Right atrium auricular region (tissue), 2 donors: ENCODE results near the gene SEMA4C. TPM values are rescaled to one million over a fixed set of nuclear protein-coding genes. Genes with fewer than 3 reads are reported as not detected.

Experiments
- DNase-seq: peaks from one replicate; pipeline ENCODE4 v3.0.0-alpha.2; 2019; ENCODE audit warnings: low spot score
- H3K27ac ChIP-seq, 2 donors: fragments of 200-600 bp; sonication (generic); 1 replicate in 1 of 2; 2 replicates in 1 of 2; pipeline ENCODE4 v1.5.1; 2016 to 2019
- H3K27me3 ChIP-seq, 2 donors: fragments of 200-600 bp; sonication (generic); one replicate each; pipeline versions ENCODE4 v1.5.1 to v1.6.0; 2017 to 2019
- H3K36me3 ChIP-seq: fragments of 200-600 bp; sonication (generic); one replicate; pipeline ENCODE4 v1.5.1; 2016
- H3K4me1 ChIP-seq, 2 donors: fragments of 200-600 bp; sonication (generic); one replicate each; pipeline versions ENCODE4 v1.5.1 to v1.6.0; 2017 to 2019
- H3K4me3 ChIP-seq, 2 donors: fragments of 200-600 bp; sonication (generic); 1 replicate in 1 of 2; 2 replicates in 1 of 2; pipeline ENCODE4 v1.5.1; 2017 to 2019; ENCODE audit warnings: mild to moderate bottlenecking in 1 of 2, moderate library complexity in 1 of 2
- H3K9me3 ChIP-seq, 2 donors: fragments of 200-600 bp; sonication (generic); one replicate each; pipeline ENCODE4 v1.5.1; 2019
- total RNA-seq, 2 donors: library from RNA; depleted of rRNA; stranded (reverse); fragments of >200 nt; gene quantifications; one replicate each; pipeline ENCODE4 v1.1.0, GENCODE V29; 2016
- TF ChIP-seq, protein P1 (sequence below), 2 donors: fragments of 200-600 bp; sonication (generic); IDR thresholded peaks; one replicate each; pipeline ENCODE4 v1.5.1; 2019; ENCODE audit warnings: antibody characterized with exemption in 2 of 2

Gene SEMA4C
- total RNA-seq, 2 donors from 2014 or later = 12.0 to 23.3 TPM

DNA sequence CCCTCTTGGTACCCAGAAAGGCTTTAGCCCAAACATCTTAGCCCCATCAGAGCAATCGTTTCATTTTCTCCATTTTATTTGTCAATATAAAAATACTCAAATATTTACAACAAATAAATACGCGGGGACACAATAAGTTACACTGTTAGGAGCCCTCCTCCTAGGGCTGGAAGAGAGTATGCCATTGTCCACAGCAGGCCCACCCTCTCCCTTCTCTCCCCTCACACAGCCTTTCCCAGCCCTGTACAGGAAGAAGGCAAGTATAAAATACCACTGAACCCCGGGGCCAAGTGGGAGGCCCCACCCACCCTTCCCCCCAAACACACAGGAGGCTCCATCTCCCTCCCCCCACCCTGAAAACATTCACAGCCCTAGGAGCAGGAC lies 10.2 kb downstream of the SEMA4C start:
- peaks cover 44% of the 10 kb centered on the region for H3K36me3 ChIP-seq
- no peaks in the 10 kb centered on the region for H3K9me3 ChIP-seq
- H3K4me1 ChIP-seq = peaks cover 0 to 51% of the 10 kb centered on the region in 2 donors
- H3K27ac ChIP-seq = peak overlapping the region; percentile 69 to 79
- H3K27me3 ChIP-seq = no peaks in the 10 kb centered on the region
- no peak overlapping the region for H3K4me3 ChIP-seq
- no peak for DNase-seq
- TF ChIP-seq, protein P1, sequence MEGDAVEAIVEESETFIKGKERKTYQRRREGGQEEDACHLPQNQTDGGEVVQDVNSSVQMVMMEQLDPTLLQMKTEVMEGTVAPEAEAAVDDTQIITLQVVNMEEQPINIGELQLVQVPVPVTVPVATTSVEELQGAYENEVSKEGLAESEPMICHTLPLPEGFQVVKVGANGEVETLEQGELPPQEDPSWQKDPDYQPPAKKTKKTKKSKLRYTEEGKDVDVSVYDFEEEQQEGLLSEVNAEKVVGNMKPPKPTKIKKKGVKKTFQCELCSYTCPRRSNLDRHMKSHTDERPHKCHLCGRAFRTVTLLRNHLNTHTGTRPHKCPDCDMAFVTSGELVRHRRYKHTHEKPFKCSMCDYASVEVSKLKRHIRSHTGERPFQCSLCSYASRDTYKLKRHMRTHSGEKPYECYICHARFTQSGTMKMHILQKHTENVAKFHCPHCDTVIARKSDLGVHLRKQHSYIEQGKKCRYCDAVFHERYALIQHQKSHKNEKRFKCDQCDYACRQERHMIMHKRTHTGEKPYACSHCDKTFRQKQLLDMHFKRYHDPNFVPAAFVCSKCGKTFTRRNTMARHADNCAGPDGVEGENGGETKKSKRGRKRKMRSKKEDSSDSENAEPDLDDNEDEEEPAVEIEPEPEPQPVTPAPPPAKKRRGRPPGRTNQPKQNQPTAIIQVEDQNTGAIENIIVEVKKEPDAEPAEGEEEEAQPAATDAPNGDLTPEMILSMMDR (IDR thresholded peaks at IDR 0.05) = no peak

DNA sequence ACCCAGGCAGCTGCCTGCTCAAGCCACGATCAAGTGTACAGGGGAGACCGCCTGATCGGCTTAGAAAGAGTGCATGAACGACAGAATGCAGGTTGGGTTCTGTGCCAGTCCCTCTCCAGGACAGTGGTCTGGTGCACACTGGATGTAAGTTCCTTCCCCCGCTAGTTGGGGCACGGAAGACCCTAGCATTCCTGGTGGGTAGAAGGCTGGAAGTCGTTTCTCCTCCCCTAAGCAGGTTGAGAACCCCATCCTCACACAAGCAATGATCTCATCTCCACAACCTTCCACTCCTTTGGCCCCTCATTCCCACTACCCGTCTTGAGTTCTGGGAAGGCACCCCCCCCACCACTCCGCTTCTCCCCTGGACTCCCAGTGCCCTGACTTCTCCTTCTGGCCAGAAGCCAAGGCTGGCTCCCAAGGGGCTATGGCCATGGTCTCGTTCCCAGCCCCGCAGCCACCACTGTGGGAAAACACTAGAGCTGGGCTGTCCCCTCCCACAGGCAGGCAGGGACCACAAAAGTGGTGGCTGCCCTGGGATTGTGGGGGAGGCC lies 10.7 kb downstream of the SEMA4C start:
- Histone ChIP-seq H3K27ac (peak overlapping the region; percentile 69 to 79), H3K9me3 (no peaks in the 10 kb centered on the region), H3K36me3 (peaks cover 39% of the 10 kb centered on the region), H3K27me3 (no peaks in the 10 kb centered on the region), H3K4me3 (peak overlapping the region; percentile 37 to 64), H3K4me1 (peaks cover 0 to 46% of the 10 kb centered on the region in 2 donors)
- DNase-seq = no peak
- TF ChIP-seq, protein P1 (IDR thresholded peaks at IDR 0.05) = no peak

DNA sequence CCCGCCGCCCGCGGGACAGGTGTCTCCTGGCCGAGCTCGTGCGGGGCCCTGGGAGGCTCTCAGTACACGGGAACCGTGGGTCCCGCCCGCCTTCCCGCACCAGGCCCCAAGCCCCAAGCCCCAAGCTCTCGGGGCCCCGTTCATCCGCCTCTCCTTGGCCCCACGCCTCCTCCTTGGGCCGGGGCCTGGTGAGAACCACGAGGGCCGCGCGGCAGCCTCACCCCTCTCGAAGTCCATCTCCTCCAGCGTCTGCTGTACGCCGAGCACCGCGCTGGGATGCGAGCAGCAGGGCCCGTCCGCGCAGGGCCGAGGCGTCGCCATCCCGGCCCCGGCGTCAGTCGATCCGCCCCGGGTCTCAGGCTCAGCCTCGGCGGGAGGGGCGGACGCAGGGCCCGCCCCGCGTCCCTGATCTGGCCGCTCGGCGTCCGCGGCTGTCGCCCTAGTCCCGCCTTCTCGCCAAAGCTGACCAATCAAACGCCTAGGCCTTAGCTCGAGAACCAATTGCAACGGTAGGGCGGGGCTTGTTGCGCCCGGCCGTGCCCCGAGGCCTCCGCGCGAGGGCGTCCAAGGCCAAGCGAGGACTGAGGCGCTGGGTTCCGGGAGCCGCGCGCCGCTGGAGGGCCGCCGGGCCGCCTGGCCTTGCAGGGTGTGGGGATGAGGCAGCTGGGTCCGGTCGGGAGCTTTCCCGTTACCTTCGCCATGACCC lies 12.1 kb downstream of the SEMA4C start, which contains the start of gene ANKRD39:
TSS of gene ANKRD39 (minus strand) at position 350 of the 706 bp plus-strand sequence. CDS start at position 321, 29 bp downstream.
- peak within 1 kb of the TSS; percentile 63 to 64 for H3K4me3 ChIP-seq
- TF ChIP-seq, protein P1 (IDR thresholded peaks at IDR 0.05) = peak; percentile 70 to 93
- H3K36me3 ChIP-seq = peaks cover 35% of the 10 kb centered on the region
- peak within 1 kb of the TSS; percentile 79 to 86 for H3K27ac ChIP-seq
- H3K9me3 ChIP-seq = no peaks in the 10 kb centered on the region
- H3K4me1 ChIP-seq = peaks cover 0 to 42% of the 10 kb centered on the region in 2 donors
- H3K27me3 ChIP-seq = no peaks in the 10 kb centered on the region
- peak; percentile 98 for DNase-seq

DNA sequence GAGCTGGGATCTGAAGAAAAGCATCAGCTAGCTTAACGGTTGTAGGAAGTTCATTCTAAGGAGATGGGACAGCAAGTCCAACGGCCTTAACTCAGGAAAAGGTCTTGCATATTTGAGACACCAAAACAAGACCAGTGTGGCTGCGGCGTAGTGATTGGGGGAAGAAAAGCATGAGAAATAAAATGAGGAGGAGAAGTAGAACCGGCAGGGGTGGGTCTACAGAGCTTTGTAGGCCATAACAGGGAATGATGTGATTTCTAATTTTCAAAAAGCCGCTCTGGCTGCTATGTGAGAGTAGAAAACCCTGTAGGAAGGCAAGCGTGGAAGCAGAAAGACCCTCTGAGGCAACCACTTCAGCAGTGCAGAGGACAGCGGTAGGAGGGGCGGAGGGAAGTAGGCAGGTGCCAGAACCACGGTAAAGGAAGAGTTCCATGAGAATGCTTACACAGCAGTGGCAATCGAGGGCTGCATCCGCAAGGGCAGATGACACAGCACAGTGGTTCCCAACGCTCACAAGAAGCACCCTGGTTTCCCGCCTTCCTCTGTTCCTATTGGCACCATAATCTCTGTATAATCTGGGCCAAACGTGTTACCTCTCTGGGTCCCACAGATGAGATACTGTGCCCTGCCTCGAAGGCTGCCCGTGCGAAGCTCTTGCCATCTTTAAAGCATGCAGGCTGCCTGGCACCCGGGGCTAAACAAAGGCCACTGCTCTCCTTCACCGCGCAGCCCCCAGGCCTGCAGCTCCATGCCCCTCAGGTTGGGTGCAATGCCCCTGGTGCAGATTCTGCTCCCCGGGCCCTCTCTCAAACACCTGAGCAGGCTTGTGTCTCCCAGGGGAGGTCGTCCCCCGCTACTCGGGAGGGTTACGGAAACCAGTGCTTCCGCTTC lies 12.9 kb downstream of the SEMA4C start:
- Histone ChIP-seq H3K27me3 (no peaks in the 10 kb centered on the region), H3K9me3 (no peaks in the 10 kb centered on the region), H3K4me1 (peaks cover 0 to 42% of the 10 kb centered on the region in 2 donors), H3K4me3 (peak overlapping the region; percentile 63 to 64), H3K36me3 (peaks cover 34% of the 10 kb centered on the region), H3K27ac (peak overlapping the region; percentile 79 to 86)
- TF ChIP-seq, protein P1 (IDR thresholded peaks at IDR 0.05) = no peak
- no peak for DNase-seq

DNA sequence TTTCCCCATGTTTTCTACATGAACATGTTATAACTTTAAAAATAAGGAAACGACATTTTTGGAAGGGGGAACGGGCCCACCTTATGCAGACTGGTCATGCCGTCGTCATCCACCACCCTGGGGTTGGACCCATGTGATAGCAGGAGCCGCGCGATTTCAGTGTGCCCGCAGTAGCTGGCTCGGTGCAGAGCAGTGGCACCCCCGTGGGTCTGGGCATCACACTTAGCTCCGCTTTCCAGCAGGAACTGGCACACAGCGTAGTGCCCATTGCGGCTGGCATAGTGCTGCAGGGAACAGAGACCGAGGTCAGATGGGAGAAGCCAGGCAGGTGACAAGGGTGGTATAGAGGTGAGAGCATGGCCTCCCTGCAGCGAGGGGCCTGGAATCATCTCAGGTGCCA lies 16.6 kb downstream of the SEMA4C start:
- Histone ChIP-seq H3K27me3 (no peaks in the 10 kb centered on the region), H3K4me1 (peaks cover 0 to 14% of the 10 kb centered on the region in 2 donors), H3K36me3 (peaks cover 25% of the 10 kb centered on the region), H3K27ac (no peak overlapping the region), H3K9me3 (no peaks in the 10 kb centered on the region), H3K4me3 (no peak overlapping the region)
- TF ChIP-seq, protein P1 (IDR thresholded peaks at IDR 0.05) = no peak
- no peak for DNase-seq
